Cardiac fibroblast (primary cell): ENCODE results near the gene LRMDA.

ENCODE experiments used
- DNase-seq, 2 donors: peaks; one replicate each; pipeline versions ENCODE4 v3.0.0 to v3.0.0-alpha.2; 2010; ENCODE audit warnings: low read depth in 2 of 2
- H3K4me3 ChIP-seq, 2 donors: replicated peaks in 1 of 2; 1 replicate in 1 of 2; 2 replicates in 1 of 2; pipeline ENCODE4 v1.5.1; 2011; ENCODE audit warnings: low read depth in 2 of 2, low read length in 2 of 2, mild to moderate bottlenecking in 2 of 2, moderate library complexity in 1 of 2
- TF ChIP-seq, protein P1 (sequence below): IDR thresholded peaks from one replicate; pipeline ENCODE4 v1.5.1; 2011; ENCODE audit warnings: low read depth, mild to moderate bottlenecking, low read length, inconsistent platforms

The LRMDA gene

DNA sequence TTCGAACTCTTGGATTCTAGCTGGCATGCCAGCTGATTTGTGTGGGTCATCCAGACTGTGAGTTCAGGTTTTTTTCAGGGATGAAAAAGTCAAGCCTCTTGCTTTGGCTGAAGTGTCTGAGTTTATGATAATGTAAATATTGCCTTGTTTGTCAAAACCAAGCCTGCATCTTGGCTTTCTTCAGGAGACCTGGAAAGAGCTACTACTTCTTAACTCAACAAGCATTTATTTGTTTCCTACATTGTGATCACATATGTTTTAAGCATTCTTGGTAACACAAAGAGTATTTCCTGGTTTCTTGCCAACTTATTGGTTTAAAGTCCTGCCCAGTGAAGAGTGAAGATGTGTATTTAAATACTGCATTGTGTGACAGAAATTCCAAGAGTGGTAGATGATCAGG lies 407.1 kb downstream of the LRMDA start:
- H3K4me3 ChIP-seq: no peak overlapping the region
- TF ChIP-seq, protein P1, sequence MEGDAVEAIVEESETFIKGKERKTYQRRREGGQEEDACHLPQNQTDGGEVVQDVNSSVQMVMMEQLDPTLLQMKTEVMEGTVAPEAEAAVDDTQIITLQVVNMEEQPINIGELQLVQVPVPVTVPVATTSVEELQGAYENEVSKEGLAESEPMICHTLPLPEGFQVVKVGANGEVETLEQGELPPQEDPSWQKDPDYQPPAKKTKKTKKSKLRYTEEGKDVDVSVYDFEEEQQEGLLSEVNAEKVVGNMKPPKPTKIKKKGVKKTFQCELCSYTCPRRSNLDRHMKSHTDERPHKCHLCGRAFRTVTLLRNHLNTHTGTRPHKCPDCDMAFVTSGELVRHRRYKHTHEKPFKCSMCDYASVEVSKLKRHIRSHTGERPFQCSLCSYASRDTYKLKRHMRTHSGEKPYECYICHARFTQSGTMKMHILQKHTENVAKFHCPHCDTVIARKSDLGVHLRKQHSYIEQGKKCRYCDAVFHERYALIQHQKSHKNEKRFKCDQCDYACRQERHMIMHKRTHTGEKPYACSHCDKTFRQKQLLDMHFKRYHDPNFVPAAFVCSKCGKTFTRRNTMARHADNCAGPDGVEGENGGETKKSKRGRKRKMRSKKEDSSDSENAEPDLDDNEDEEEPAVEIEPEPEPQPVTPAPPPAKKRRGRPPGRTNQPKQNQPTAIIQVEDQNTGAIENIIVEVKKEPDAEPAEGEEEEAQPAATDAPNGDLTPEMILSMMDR: no peak
- no peak for DNase-seq

DNA sequence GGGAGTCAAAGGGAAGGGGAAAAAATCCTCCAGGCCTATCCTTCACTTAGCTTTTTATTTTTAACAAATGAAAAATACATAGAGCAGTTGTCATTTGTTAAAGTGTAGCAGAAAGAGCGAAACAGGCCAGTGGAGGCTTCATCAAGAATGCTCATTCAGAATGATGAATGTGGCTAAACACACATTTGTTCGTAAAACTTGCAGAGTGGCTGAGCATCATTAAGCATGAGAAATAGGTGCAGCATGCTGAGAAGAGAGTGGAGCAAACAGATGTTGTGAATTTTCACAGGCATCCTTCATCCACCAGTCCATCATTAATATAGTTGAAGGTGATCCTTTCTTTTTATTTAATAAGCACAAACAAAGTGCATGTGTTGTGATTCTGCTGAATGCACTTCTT lies 407.6 kb downstream of the LRMDA start:
- H3K4me3 ChIP-seq: no peak overlapping the region
- no peak for DNase-seq

DNA sequence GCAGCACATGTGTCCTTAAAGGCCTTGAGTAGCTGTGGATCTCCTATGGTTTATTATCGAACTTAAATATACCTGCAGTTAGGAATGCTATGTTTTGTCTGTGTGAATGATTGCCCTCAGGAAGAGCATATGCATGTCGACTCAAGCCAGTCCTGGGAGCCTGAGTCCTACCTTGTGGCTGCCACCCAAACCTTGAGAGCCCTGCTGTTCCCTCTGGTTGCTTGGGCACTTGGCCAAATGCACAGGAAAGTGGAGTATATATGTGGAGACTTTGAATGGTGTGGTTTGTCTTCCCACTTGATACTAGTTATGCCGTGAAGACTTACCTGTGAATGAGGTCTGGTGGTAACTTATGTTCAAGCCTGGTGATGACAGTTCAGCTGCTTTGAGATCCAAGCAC lies 409.8 kb downstream of the LRMDA start:
- TF ChIP-seq, protein P1: no peak
- no peak overlapping the region for H3K4me3 ChIP-seq
- DNase-seq: no peak

More for the DNA sequence above, 407.6 kb downstream of the LRMDA start:
- TF ChIP-seq, protein P1: no peak

DNA sequence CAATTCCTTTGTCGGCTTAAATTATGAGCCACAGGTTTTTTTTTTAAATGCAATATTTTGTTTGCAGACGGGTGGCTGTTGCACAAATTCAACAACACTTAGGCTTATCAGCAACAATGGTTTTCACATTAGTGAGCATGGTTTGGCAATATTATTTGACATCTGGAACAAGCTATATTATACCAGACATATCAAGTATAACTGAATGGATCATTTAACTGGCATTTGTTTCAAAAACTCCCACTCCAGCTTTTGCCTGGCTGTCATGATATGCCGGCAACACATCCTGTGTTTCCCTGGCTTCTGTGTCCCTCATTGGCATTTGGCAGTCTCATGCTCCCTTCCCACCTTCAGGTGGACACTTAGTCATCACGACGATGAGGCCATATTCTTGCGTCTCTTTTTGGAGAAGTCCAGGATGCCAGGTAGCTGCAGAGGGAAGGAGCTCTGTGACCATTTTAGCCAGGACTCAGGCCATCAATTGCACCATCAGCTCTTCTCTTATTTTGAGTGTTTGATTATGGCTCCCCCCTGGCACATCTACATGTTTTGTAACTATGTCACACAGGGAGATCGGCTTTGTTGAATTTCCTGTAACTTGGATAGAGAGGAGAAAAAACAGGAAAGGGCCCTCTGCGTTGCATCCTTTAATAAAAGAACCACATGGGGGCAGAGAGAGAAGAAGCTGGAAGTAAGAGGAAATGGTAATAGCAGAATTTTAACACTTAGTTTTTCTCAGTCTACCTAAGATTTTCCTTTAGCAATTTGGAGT lies 413.9 kb downstream of the LRMDA start:
- TF ChIP-seq, protein P1: no peak
- DNase-seq: no peak
- no peak overlapping the region for H3K4me3 ChIP-seq

DNA sequence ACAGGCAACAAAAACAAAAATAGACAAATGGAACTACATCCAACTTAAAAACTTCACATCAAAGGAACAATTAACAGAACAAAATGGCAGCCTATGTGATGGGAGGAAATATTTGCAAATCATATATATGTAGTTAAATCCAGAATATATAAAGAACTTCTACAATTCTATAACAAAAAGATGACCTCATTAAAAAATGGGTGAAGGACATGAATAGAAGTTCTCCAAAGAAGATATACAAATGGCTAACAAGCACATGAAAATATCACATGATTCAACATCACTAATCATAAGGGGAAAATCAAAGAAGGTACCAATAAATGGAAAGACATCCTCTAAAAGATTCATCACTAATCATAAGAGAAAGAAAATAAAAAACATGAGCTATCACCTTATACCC lies 416.1 kb downstream of the LRMDA start:
- DNase-seq: no peak
- TF ChIP-seq, protein P1: no peak
- H3K4me3 ChIP-seq: no peak overlapping the region

DNA sequence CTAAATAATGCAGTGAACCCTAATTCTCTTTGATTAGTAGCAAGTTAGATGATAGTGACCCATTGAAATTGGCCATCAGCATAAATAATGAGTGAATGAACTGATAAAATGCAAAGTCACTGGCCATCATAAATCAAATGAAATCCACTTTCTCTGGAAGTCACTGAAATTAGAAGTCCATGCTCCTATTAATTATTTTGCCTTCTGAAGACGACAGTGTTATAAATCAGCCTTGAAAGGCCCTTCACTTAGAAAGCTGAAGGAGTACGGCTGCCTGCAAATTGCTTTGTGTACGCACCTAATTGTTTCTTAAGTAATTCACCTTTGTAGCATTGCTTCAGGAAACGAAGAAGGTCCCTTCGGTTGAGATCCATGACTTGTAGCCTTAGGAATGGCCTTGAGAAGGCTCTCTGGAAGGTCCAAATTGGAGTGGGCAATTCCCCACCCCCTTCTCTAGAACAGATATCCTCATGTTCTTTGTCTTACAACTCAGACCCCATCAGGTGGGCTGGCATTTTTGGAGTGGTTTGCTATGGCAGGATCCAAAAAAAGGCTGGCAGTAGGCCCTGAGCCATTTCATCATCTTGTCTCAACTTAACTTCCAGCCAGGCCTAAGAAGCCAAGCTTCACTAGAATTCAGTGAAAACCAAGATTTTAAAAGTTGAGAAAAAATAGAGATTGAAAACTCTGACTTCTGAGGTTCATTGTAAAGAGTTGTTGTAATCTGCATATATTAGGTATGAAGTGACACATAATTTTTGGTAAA lies 420.3 kb downstream of the LRMDA start:
- DNase-seq: no peak
- H3K4me3 ChIP-seq: no peak overlapping the region
- TF ChIP-seq, protein P1: no peak
